ENCODE measurements around the gene MMADHC. TPM values are rescaled to one million over a fixed set of nuclear protein-coding genes. Genes with fewer than 3 reads are reported as not detected.

The MMADHC gene
- total RNA-seq, 1 donor from 2014 or later = 92.2 TPM

DNA sequence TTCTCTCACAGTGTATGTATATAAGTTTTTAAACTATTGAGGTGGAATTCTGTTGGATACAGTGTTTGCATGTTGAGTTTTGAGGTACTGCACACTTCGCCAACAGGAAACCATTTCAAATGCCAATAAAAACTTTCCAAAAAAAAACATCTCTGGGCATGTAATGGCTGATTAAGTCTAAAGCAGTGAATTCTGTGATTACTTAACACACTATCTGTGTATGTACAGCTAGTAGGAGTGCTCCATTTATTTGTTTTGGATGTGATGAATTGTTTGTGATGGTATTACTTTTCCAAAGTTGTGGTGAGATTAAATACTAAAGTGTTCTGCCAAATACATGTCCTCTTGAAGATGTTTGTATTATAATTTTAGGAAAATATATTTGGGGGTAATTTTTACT lies 31.1 kb downstream of the MMADHC start:
- no peak for DNase-seq

DNA sequence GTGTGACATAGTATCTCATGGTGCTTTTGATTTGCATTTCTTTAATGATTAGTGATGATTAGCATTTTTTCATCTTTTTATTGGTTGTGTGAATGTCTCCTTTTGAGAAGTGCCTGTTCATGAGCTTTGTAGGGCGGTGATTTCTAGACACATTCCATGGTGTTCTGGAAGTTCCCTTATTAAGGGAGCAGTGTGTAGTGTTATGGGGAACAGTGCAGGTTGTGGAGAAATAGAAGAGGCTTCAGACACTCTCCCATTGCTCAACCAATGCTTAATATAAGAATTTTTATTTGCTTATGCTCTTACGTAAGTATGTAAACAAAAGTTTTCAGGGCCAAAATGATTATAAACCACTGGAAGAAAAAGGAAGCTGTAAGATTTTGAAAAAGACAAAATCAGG lies 34.7 kb downstream of the MMADHC start:
- DNase-seq = no peak

DNA sequence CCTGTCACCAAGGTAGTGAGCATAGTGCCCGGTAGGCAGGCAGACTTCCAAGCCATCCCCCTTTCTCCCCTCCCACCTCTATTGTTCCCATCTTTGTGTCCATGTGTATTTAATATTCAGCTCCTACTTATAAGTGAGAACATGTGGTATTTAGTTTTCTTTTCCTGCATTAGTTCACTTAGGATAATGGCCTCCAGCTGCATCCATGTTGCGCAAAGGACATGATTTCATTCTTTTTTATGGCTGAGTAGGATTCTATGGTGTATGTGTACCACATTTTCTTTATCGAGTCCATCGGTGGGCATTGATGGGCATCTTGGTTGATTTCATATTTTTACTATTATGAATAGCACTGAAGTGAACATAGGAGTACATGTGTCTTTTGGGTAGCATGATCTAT lies 35.3 kb downstream of the MMADHC start:
- DNase-seq = peak; percentile 39

DNA sequence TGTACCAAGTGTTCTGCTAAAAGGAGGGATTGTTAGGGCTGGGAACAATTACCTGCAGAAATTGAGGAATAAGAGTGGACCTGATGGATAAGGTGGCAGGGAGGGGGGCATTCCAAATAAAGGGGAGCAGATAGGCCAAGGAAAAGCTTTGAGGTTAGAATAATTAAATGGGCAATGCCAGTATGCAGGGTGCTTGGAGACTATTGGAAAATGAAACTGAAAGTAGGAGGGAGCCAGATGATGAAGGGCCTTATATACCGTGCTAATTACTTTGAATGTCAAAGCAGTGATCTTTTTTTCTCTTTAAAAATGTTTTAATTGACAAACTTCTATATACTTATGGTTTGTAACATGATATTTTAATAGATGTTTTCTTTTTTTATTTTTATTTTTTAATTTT lies 42.9 kb downstream of the MMADHC start:
- DNase-seq = no peak

DNA sequence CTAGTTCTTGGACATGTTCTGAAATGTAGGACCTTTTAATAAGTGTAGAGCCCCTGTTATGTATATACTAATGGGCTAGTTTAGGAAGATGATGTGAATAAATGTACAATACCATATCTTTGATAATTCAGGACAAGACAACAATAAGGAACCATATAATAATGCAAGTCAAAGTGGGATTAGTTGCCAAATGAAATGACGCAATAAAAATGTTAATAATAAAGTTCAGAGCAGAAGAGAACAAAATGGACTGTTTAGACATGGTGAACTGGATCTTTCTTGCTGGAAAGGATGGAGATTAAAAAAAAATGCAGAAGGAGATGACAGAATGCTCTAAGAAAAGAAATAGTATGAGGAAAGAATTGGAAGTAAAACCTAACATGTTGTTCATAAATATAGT lies 43.7 kb downstream of the MMADHC start:
- DNase-seq = no peak

DNA sequence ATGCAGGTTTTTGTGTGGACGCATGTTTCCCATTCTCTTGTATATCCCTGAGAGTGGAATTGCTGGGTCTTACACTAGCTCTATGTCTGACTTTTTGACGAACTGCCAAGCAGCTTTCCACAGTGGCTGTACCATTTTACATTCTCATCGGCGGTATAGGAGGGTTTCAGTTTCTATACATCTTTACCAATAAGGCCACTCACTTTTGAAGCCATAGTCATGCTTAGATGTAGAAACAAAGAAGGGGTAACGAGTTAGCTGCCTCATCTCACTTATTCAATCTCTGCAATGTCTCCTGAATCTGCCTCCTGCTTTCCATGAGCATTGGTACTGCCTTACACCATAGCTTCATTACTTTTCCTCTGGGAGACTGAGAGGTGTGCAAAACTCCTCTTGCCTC lies 47.4 kb downstream of the MMADHC start:
- no peak for DNase-seq

DNA sequence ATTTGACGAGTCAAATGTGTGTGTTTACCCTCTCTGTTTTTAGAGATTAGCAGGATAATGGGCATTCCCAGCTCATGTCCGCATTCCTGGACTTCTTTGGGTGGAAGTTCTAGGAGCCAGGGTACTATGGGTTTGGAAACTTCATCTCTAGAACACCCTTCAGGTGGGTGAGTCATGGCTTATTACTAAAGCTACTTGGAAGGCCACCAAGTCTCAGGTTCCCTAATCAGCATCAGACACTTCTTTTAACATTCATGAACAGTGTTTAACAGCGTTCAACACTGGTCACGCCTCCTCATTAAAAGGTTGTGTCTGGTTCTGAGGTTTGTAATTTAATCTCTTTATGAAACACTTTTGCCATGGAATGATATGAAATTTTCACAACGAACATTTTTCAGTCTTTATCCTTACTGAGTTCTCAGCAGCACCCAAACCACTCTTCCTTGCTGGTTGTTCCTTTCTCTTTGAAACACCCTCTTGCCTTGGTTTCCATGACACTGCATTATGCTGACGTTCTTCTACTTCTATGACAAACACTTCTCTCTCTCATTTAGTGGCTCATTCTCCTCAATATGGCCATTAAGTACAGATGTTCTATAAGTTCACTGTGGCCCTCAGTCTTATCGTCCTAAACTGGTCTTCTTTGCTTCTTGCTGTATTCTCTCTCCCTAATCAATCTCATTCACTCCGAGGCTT lies 49.3 kb downstream of the MMADHC start:
- no peak for DNase-seq

DNA sequence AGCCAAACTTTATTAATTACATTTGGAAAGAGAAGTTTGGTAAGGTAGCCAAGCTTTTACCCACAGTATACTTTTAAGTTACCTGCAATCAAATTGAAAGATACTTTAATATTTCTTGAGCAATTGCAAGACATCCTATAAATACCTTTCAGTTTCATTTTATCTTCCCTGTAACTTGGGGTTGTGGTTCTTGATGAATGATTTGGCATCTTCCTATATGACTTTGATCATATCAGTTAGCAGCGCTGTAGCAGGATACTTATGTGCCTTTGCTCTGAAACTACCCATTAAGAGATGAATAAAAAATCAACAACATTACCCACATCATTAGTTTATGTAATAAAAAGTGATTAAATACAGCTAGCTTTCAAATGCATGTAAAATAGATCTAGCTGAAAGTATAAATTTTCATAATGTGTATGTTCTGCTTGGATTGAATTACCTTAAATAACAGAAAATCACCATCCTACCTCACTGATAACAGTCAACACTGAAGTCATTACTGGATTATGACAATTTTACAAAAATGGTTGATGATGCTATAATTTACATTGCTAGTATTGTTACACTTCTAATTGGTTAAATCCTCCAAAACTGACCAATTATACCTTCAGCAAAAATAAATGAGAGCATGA lies 50.4 kb downstream of the MMADHC start:
- no peak for DNase-seq

DNA sequence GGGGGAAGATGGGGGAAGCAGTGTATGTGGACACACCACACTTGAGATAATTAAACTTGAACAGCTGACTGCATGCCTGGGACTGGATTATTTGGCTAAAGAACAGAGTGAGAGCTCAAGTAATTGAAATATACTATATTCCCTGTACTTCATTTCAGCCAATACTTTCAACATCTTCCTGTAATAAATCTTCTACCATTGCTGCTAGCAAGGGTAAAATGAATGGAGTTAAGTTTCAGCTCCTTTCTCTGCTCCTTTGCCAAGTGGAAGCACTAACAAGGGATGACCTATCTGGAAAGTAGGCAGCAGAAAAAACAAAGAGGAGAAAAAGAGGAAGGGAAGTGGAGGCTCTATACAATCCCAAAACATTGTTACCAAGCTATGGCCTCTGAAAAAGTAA lies 50.9 kb downstream of the MMADHC start:
- DNase-seq = no peak

DNA sequence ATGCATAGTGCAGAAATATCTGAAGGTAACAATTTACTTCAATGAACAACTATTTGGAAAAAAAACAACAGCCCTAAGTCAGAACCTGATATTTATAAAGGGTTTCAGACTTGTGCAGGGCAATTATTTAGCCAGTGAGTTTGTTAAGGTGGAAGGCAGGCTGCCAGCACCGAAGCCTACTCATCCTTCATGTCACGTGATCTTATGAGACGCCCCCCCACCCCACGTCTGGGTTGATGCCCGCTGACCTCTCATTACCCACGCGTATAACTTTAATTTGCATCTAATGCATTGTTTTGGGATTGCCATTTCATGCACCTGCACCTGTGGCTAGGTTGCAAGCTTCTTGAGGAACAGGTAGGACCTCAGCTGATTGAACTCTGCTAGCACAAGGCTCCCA lies 52.9 kb downstream of the MMADHC start:
- no peak for DNase-seq

DNA sequence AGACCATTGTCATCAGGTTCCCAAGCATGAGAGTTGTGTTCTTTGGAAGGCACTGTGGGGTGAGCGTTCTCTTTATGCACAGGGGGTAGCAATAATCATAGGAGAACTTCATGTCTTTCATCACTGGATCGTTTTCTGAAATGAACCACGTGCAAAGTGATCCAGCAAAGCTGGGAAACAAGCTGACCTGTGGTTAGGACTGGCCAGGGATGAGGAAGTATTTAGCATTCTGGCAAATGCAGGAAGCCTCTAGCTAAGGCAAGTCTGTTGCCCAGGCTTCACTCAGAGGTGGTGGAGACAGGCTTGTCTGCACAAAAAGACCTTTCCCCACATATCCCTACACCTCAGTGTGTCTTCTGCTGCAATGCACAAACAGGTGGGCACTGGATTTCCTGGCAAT lies 58.6 kb downstream of the MMADHC start:
- DNase-seq = no peak

DNA sequence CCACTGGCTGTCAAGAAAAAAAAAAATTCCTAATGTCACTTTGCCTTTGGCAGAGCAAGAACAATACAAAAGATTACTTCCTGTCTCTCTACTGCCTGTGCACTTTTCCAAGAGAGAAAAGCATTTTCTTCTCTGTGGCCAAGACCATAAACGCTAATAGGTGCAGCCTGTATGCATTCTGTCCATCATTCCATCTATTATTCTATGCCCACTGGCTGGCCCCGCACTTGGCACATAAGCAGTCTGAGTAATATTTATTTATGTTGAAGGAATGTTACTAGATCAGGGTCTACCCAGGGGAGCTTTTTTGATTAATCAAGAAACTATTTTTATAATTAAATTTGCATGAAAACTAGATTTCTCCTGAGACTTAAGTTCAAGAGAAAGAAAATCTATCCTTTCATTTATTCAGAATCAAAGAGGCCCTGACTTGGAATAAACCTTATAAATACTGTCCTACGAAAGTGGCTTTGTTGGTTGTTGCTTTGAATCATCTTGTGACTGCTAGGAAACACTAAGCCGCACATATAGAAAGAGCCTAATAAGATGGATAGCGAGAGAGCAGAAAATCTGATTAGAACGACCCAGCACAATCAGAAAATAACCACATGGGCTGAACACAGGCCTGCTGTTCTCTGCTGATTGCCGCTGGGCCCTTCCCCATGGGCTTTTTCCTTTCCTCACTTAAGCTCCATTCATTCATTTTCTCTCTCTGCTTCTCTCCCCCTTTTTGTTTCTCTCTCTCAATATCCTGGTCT lies 59.4 kb downstream of the MMADHC start:
- DNase-seq = peak; percentile 26

DNA sequence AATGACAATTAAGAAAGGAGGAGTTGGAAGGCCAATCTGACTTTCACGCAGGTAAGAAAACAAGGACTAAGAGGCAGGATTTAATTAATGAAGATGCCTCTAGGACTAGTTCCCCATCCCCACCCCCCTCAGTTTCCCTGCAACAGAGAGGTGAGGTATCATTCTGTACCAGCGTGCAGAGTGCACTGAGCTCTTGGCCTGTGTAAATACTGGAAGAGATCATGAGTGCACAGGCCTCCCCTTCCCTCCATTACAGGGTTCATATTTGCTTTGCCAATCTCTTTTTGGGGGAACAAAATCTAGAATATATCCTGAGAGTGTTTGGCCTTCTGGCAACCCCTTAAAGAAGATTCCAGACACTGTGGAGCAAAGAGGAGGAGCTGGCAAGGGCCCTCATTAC lies 60.9 kb downstream of the MMADHC start:
- no peak for DNase-seq

DNA sequence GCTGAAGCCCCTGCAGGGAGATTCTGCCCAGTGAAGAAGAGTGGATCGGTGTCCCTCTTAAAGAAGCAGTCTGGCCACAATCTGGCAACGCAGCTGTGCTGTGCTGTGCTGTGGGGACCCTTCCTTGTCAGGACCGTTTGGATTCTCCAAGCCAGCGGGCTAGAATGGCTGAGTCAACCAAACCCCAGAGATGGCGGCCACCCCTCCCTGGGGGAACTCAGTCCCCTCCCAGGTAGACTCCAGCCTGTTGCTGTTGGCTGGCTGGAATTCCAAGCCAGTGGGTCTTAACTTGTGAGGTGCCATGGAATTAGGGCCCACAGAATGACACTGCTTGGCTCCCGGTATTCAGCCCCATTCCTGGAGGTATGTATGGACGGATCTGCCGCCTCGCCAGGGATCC lies 62.3 kb downstream of the MMADHC start:
- no peak for DNase-seq

Small RNA genes within 50 kb of the gene (small RNA-seq; reads per million reads assigned to genes)
- not detected for gene RNU6-601P (ENCODE audit: low replicate concordance)

Data from skin of body (tissue), 3 donors.